ENCODE results near the gene MUSK.

Gene MUSK

GRCh38 chr9:110835404-110835803, 166.8 kb downstream of the MUSK start:
- H3K9me3 Mint-ChIP-seq, result peaks cover 2% of the 10 kb centered on the region
- H3K4me3 Mint-ChIP-seq, result no peak overlapping the region
- H3K36me3 Mint-ChIP-seq, result no peaks in the 10 kb centered on the region
- no peak overlapping the region for H3K27ac Mint-ChIP-seq
- no peak for DNase-seq (ENCODE audit: low spot score in 2 of 2)
- no peaks in the 10 kb centered on the region for H3K4me1 Mint-ChIP-seq
- no peak for ATAC-seq

GRCh38 chr9:110835859-110836271, 167.3 kb downstream of the MUSK start:
- DNase-seq (ENCODE audit: low spot score in 2 of 2), result no peak
- Mint-ChIP-seq H3K4me1 (no peaks in the 10 kb centered on the region), H3K27ac (no peak overlapping the region), H3K4me3 (no peak overlapping the region), H3K36me3 (no peaks in the 10 kb centered on the region), H3K9me3 (peaks cover 5% of the 10 kb centered on the region)
- ATAC-seq, result no peak

- DNase-seq (ENCODE audit: low spot score in 2 of 2) (no peak), ATAC-seq (no peak)
- Mint-ChIP-seq H3K36me3 (no peaks in the 10 kb centered on the region), H3K4me1 (no peaks in the 10 kb centered on the region), H3K9me3 (peaks cover 5% of the 10 kb centered on the region), H3K4me3 (no peak overlapping the region), H3K27ac (no peak overlapping the region)
Measured at GRCh38 chr9:110837401-110838005, 168.9 kb downstream of the MUSK start.

GRCh38 chr9:110842169-110842568, 173.6 kb downstream of the MUSK start:
- H3K4me3 Mint-ChIP-seq, result no peak overlapping the region
- DNase-seq (ENCODE audit: low spot score in 2 of 2) (no peak), ATAC-seq (no peak)
- H3K4me1 Mint-ChIP-seq, result no peaks in the 10 kb centered on the region
- no peaks in the 10 kb centered on the region for H3K36me3 Mint-ChIP-seq
- peaks cover 11% of the 10 kb centered on the region for H3K9me3 Mint-ChIP-seq
- no peak overlapping the region for H3K27ac Mint-ChIP-seq

- Mint-ChIP-seq H3K27ac (no peak overlapping the region), H3K9me3 (peaks cover 11% of the 10 kb centered on the region), H3K4me3 (no peak overlapping the region), H3K4me1 (no peaks in the 10 kb centered on the region), H3K36me3 (no peaks in the 10 kb centered on the region)
- DNase-seq (ENCODE audit: low spot score in 2 of 2) (no peak), ATAC-seq (no peak)
Measured at GRCh38 chr9:110842986-110843385, 174.4 kb downstream of the MUSK start.

- Mint-ChIP-seq H3K4me3 (no peak overlapping the region), H3K36me3 (no peaks in the 10 kb centered on the region)
- no peak for ATAC-seq
Measured at GRCh38 chr9:110844121-110844520, 175.5 kb downstream of the MUSK start.

GRCh38 chr9:110846215-110846614, 177.6 kb downstream of the MUSK start:
- ATAC-seq (no peak), DNase-seq (ENCODE audit: low spot score in 2 of 2) (no peak)
- H3K4me1 Mint-ChIP-seq, result no peaks in the 10 kb centered on the region

More at GRCh38 chr9:110844121-110844520, 175.5 kb downstream of the MUSK start:
- DNase-seq (ENCODE audit: low spot score in 2 of 2), result no peak
- H3K27ac Mint-ChIP-seq, result no peak overlapping the region
- no peaks in the 10 kb centered on the region for H3K4me1 Mint-ChIP-seq
- peaks cover 11% of the 10 kb centered on the region for H3K9me3 Mint-ChIP-seq

GRCh38 chr9:110847671-110848070, 179.1 kb downstream of the MUSK start:
- Mint-ChIP-seq H3K4me1 (no peaks in the 10 kb centered on the region), H3K4me3 (no peak overlapping the region), H3K9me3 (peaks cover 6% of the 10 kb centered on the region), H3K27ac (no peak overlapping the region), H3K36me3 (no peaks in the 10 kb centered on the region)
- ATAC-seq (no peak), DNase-seq (ENCODE audit: low spot score in 2 of 2) (no peak)

More at GRCh38 chr9:110846215-110846614, 177.6 kb downstream of the MUSK start:
- peaks cover 6% of the 10 kb centered on the region for H3K9me3 Mint-ChIP-seq
- H3K36me3 Mint-ChIP-seq, result no peaks in the 10 kb centered on the region
- H3K4me3 Mint-ChIP-seq, result no peak overlapping the region
- no peak overlapping the region for H3K27ac Mint-ChIP-seq

- H3K27ac Mint-ChIP-seq, result no peak overlapping the region
- H3K36me3 Mint-ChIP-seq, result no peaks in the 10 kb centered on the region
- no peak for ATAC-seq
- no peak overlapping the region for H3K4me3 Mint-ChIP-seq
- H3K4me1 Mint-ChIP-seq, result no peaks in the 10 kb centered on the region
- no peak for DNase-seq (ENCODE audit: low spot score in 2 of 2)
- H3K9me3 Mint-ChIP-seq, result peaks cover 4% of the 10 kb centered on the region
Measured at GRCh38 chr9:110850401-110851135, 182.0 kb downstream of the MUSK start.
